Fibroblast of lung (primary cell): ENCODE results near the gene POLN. TPM values are rescaled to one million over a fixed set of nuclear protein-coding genes. Genes with fewer than 3 reads are reported as not detected.

Experiments used
- DNase-seq, 2 donors: peaks; one replicate each; pipeline versions ENCODE4 v3.0.0 to v3.0.0-alpha.2; 2010; ENCODE audit warnings: low read depth in 2 of 2
- H2AFZ ChIP-seq: 2 replicates; pipeline ENCODE4 v1.5.1; 2012; ENCODE audit warnings: low read length, control low read depth, inconsistent platforms
- H3K27ac ChIP-seq: 2 replicates; pipeline ENCODE4 v1.5.1; 2011; ENCODE audit warnings: low read length, control low read depth; ENCODE audit not compliant: insufficient read depth
- H3K27me3 ChIP-seq: 2 replicates; pipeline ENCODE4 v1.5.1; 2011; ENCODE audit warnings: mild to moderate bottlenecking, low read length; ENCODE audit not compliant: control insufficient read depth, insufficient read depth
- H3K36me3 ChIP-seq: 2 replicates; pipeline ENCODE4 v1.5.1; 2011; ENCODE audit warnings: low read length; ENCODE audit not compliant: control insufficient read depth, insufficient read depth
- H3K4me1 ChIP-seq: 2 replicates; pipeline ENCODE4 v1.5.1; 2011; ENCODE audit warnings: low read length; ENCODE audit not compliant: control insufficient read depth, insufficient read depth; ENCODE audit errors: extremely low read depth
- H3K4me2 ChIP-seq: 2 replicates; pipeline ENCODE4 v1.5.1; 2011; ENCODE audit warnings: low read length, control low read depth; ENCODE audit not compliant: insufficient read depth; ENCODE audit errors: extremely low read depth
- H3K4me3 ChIP-seq, 4 experiments: fragments of 200-600 bp in 1 of 4; sonication (generic) in 1 of 4; replicated peaks in 1 of 4; 2 replicates each; pipeline ENCODE4 v1.5.1; 2011 to 2016; ENCODE audit warnings: low read length in 4 of 4, low read depth in 3 of 4, mild to moderate bottlenecking in 3 of 4, control low read depth in 2 of 4, inconsistent platforms in 1 of 4, mixed read lengths in 1 of 4; ENCODE audit not compliant: insufficient read depth in 1 of 4; ENCODE audit errors: control extremely low read depth in 1 of 4
- H3K79me2 ChIP-seq: 2 replicates; pipeline ENCODE4 v1.5.1; 2012; ENCODE audit warnings: mild to moderate bottlenecking, low read length, inconsistent platforms; ENCODE audit not compliant: control insufficient read depth, insufficient read depth
- H3K9ac ChIP-seq: 2 replicates; pipeline ENCODE4 v1.5.1; 2011; ENCODE audit warnings: mild to moderate bottlenecking, low read length, control low read depth; ENCODE audit not compliant: insufficient read depth
- H3K9me3 ChIP-seq: 2 replicates; pipeline ENCODE4 v1.5.1; 2012; ENCODE audit warnings: low read depth, low read length; ENCODE audit not compliant: control insufficient read depth, insufficient read depth
- H4K20me1 ChIP-seq: 2 replicates; pipeline ENCODE4 v1.5.1; 2011; ENCODE audit warnings: low read length; ENCODE audit not compliant: control insufficient read depth, insufficient read depth; ENCODE audit errors: extremely low read depth
- EZH2 ChIP-seq: IDR thresholded peaks from 2 replicates; pipeline ENCODE4 v1.5.1; 2012; ENCODE audit warnings: low read length, control low read depth, mild to moderate bottlenecking; ENCODE audit errors: missing control alignments
- polyA plus RNA-seq, 2 donors: library from polyadenylated mRNA; depleted of rRNA in 1 of 2; stranded (reverse) in 1 of 2; unstranded in 1 of 2; fragments of >200 nt; gene quantifications; 2 replicates each; pipeline ENCODE4 v1.2.1, GENCODE V29; 2011 to 2012; ENCODE audit warnings: missing spikeins in 1 of 2
- total RNA-seq: library from RNA; depleted of rRNA; stranded (reverse); fragments of >200 nt; gene quantifications from 2 replicates; pipeline ENCODE4 v1.2.1, GENCODE V29; 2014
- TF ChIP-seq, protein P1 (sequence below), 2 donors: IDR thresholded peaks in 1 of 2; conservative IDR thresholded peaks in 1 of 2; 1 replicate in 1 of 2; 2 replicates in 1 of 2; pipeline ENCODE4 v1.5.1; 2011 to 2012; ENCODE audit warnings: low read length in 2 of 2, control low read depth in 1 of 2, inconsistent platforms in 1 of 2, low read depth in 1 of 2, mild to moderate bottlenecking in 1 of 2

Gene POLN
- total and polyA plus RNA-seq, 2 donors (not counting 1 experiment from before 2014, with no cell fraction given), result 0.58 to 5.6 TPM

DNA sequence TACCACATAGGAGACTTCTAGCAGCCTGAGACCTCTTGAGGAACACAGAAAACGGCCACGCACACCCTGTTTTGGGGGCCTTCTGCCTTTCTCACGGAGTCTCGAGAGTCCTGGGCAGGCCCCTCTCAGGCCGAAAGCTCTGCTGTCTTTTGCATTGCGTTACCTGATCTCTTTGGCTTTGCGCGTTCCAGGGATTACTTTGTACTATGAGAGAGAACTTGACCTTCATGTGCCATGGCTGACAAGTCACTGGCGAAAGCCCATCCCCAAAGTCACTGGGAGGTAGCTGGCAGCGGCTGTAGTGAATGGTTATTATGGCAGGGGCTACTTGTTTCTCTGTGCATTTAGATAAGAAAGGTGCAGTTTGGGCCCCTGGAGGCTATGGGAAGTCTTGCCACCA, 190.8 kb downstream of the POLN start:
- Histone ChIP-seq H2AFZ (no peak overlapping the region), H3K9me3 (no peaks in the 10 kb centered on the region), H3K4me2 (no peak overlapping the region), H3K27me3 (no peaks in the 10 kb centered on the region), H3K4me1 (no peaks in the 10 kb centered on the region), H3K27ac (no peak overlapping the region), H3K4me3 (no peak overlapping the region), H3K36me3 (no peaks in the 10 kb centered on the region), H4K20me1 (no peaks in the 10 kb centered on the region), H3K9ac (no peak overlapping the region), H3K79me2 (no peaks in the 10 kb centered on the region)
- TF ChIP-seq EZH2, result no peak
- TF ChIP-seq, protein P1, sequence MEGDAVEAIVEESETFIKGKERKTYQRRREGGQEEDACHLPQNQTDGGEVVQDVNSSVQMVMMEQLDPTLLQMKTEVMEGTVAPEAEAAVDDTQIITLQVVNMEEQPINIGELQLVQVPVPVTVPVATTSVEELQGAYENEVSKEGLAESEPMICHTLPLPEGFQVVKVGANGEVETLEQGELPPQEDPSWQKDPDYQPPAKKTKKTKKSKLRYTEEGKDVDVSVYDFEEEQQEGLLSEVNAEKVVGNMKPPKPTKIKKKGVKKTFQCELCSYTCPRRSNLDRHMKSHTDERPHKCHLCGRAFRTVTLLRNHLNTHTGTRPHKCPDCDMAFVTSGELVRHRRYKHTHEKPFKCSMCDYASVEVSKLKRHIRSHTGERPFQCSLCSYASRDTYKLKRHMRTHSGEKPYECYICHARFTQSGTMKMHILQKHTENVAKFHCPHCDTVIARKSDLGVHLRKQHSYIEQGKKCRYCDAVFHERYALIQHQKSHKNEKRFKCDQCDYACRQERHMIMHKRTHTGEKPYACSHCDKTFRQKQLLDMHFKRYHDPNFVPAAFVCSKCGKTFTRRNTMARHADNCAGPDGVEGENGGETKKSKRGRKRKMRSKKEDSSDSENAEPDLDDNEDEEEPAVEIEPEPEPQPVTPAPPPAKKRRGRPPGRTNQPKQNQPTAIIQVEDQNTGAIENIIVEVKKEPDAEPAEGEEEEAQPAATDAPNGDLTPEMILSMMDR (conservative IDR thresholded peaks at IDR 0.05 in 1 of 2, IDR thresholded peaks at IDR 0.05 in 1 of 2; ENCODE audit: low read depth in 1 of 2, low read length in 2 of 2), result no peak
- DNase-seq, result no peak

DNA sequence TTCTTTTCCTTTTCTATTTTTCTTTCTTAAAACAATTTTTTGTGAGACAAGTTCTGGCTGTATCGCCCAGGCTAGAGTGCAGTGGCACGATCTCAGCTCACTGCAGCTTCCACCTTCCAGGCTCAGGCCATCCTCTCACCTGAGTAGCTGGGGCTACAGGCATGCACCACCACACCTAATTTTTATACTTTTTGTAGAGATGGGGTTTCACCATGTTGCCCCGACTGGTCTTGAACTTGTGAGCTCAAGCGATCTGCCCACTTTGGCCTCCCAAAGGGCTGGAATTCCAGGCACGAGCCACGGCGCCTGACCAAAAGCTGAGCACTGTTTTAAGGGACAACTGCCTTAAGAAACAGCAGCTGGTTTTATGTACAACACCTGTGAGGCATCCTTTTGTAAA, 192.1 kb downstream of the POLN start:
- no peak overlapping the region for H3K4me3 ChIP-seq
- H3K4me2 ChIP-seq, result no peak overlapping the region
- TF ChIP-seq EZH2, result no peak
- TF ChIP-seq, protein P1 (conservative IDR thresholded peaks at IDR 0.05 in 1 of 2, IDR thresholded peaks at IDR 0.05 in 1 of 2; ENCODE audit: low read depth in 1 of 2, low read length in 2 of 2), result no peak
- no peaks in the 10 kb centered on the region for H3K9me3 ChIP-seq
- no peaks in the 10 kb centered on the region for H3K4me1 ChIP-seq
- no peak overlapping the region for H3K27ac ChIP-seq
- H3K27me3 ChIP-seq, result no peaks in the 10 kb centered on the region
- H3K79me2 ChIP-seq, result no peaks in the 10 kb centered on the region
- H3K9ac ChIP-seq, result no peak overlapping the region
- no peak overlapping the region for H2AFZ ChIP-seq
- no peak for DNase-seq
- no peaks in the 10 kb centered on the region for H3K36me3 ChIP-seq
- H4K20me1 ChIP-seq, result no peaks in the 10 kb centered on the region

DNA sequence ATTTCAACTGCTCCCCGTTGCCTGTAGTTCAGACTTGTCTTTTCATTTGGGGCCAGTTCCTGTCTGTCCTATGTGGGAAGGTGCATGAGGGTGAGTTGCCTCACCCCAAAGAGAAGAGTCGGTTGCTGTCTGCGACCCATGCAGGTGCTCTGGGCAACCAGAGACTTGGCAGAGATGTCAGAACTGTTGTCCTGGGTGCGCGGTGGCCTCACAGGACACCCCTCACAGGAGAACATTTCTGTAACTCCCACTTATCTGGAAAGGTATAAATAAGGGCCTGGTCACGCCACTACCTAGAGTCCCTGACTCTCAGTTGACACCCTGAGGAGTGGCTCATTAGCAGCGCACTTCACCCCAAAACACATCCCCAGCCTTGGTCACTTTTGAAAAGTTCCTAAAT, 192.5 kb downstream of the POLN start:
- Histone ChIP-seq H3K36me3 (no peaks in the 10 kb centered on the region), H3K4me2 (no peak overlapping the region), H3K27ac (no peak overlapping the region), H3K4me1 (no peaks in the 10 kb centered on the region), H3K79me2 (no peaks in the 10 kb centered on the region), H3K9me3 (no peaks in the 10 kb centered on the region), H3K4me3 (no peak overlapping the region), H4K20me1 (no peaks in the 10 kb centered on the region), H3K27me3 (no peaks in the 10 kb centered on the region), H3K9ac (no peak overlapping the region), H2AFZ (no peak overlapping the region)
- no peak for DNase-seq
- TF ChIP-seq, protein P1 (conservative IDR thresholded peaks at IDR 0.05 in 1 of 2, IDR thresholded peaks at IDR 0.05 in 1 of 2; ENCODE audit: low read depth in 1 of 2, low read length in 2 of 2), result no peak
- no peak for TF ChIP-seq EZH2
